HG03571 (cell line): ENCODE data around the gene SRCAP.

ENCODE experiments used
- ATAC-seq: cut with Tn5 transposase; IDR thresholded peaks from one replicate; pipeline ENCODE4 v1.9.1; 2021; ENCODE audit not compliant: unreplicated experiment

The SRCAP gene

GRCh38 chr16:30698816-30699614, at the start of gene SRCAP:
TSS of gene SRCAP (plus strand) at chr16:30699171. CDS start at chr16:30700825, 1,654 bp downstream.
- peak; percentile 22 for ATAC-seq

- ATAC-seq = no peak
Measured at GRCh38 chr16:30649725-30650368, 49.1 kb upstream of the SRCAP start.

GRCh38 chr16:30650369-30651123, 48.4 kb upstream of the SRCAP start, which contains the start of gene PRR14:
TSS of gene PRR14 (plus strand) at chr16:30650960. CDS start at chr16:30651646, 686 bp downstream.
- ATAC-seq = peak; percentile 67

GRCh38 chr16:30651124-30652004, 47.6 kb upstream of the SRCAP start:
- ATAC-seq = peak; percentile 49

- ATAC-seq = no peak
Measured at GRCh38 chr16:30652005-30652296, 47.0 kb upstream of the SRCAP start.

- ATAC-seq = no peak
Measured at GRCh38 chr16:30652718-30653117, 46.3 kb upstream of the SRCAP start.

GRCh38 chr16:30654856-30655255, 44.1 kb upstream of the SRCAP start:
- no peak for ATAC-seq

GRCh38 chr16:30655815-30656347, 43.1 kb upstream of the SRCAP start:
- no peak for ATAC-seq

GRCh38 chr16:30656388-30656787, 42.6 kb upstream of the SRCAP start:
- no peak for ATAC-seq

GRCh38 chr16:30656974-30657865, 41.8 kb upstream of the SRCAP start:
- ATAC-seq = no peak

- peak; percentile 60 for ATAC-seq
Measured at GRCh38 chr16:30657866-30658730, 40.9 kb upstream of the SRCAP start, which contains the start of gene FBRS. TSS of gene FBRS (plus strand) at chr16:30658431. CDS start at chr16:30659519, 1,088 bp downstream.

GRCh38 chr16:30658731-30659506, 40.1 kb upstream of the SRCAP start:
- ATAC-seq = peak; percentile 22

- no peak for ATAC-seq
Measured at GRCh38 chr16:30659507-30660423, 39.2 kb upstream of the SRCAP start.

GRCh38 chr16:30660424-30661261, 38.3 kb upstream of the SRCAP start:
- ATAC-seq = no peak

- ATAC-seq = no peak
Measured at GRCh38 chr16:30662449-30662848, 36.5 kb upstream of the SRCAP start.

GRCh38 chr16:30663038-30663437, 35.9 kb upstream of the SRCAP start:
- ATAC-seq = no peak
